ENCODE data around the gene CTNND2.

- TF ChIP-seq CTCF (IDR thresholded peaks at IDR 0.05) (no peak), POLR2A (IDR thresholded peaks at IDR 0.05) (no peak)
Measured at GRCh38 chr5:11719888-11720481, 184.3 kb downstream of the CTNND2 start.
